Adrenal gland (tissue), 12 donors: ENCODE data around the gene CDCA4. TPM values are rescaled to one million over a fixed set of nuclear protein-coding genes. Genes with fewer than 3 reads are reported as not detected.

Experiments used
- DNase-seq, 7 donors: peaks; one replicate each; pipeline ENCODE4 v3.0.0-alpha.2; 2019 to 2020
- H3K27ac ChIP-seq, 5 donors: fragments of 200-600 bp; sonication (generic) in 4 of 5; 1 replicate in 3 of 5; 2 replicates in 2 of 5; pipeline versions ENCODE4 v1.5.1 to v1.8.0; 2016 to 2020; ENCODE audit warnings: mild to moderate bottlenecking in 1 of 5
- H3K27me3 ChIP-seq: fragments of 200-600 bp; 2 replicates; pipeline ENCODE4 v1.8.0; 2021
- H3K36me3 ChIP-seq, 2 donors: fragments of 200-600 bp; replicated peaks in 1 of 2; 1 replicate in 1 of 2; 2 replicates in 1 of 2; pipeline versions ENCODE4 v1.5.1 to v1.8.0; 2018 to 2022
- H3K4me1 ChIP-seq, 2 donors: fragments of 200-600 bp; replicated peaks in 1 of 2; 1 replicate in 1 of 2; 2 replicates in 1 of 2; pipeline versions ENCODE4 v1.5.1 to v1.8.0; 2018 to 2021
- H3K4me3 ChIP-seq, 4 donors: fragments of 200-600 bp; sonication (generic) in 3 of 4; one replicate each; pipeline ENCODE4 v1.5.1; 2016 to 2018
- H3K9me3 ChIP-seq, 3 donors: fragments of 200-600 bp; sonication (generic) in 1 of 3; replicated peaks in 1 of 3; 1 replicate in 2 of 3; 2 replicates in 1 of 3; pipeline versions ENCODE4 v1.5.1 to v1.8.0; 2016 to 2021
- POLR2A ChIP-seq, 2 donors: fragments of 450-650 bp; IDR thresholded peaks; one replicate each; pipeline ENCODE4 v1.6.1; 2017; ENCODE audit warnings: antibody characterized with exemption in 2 of 2, mild to moderate bottlenecking in 2 of 2, moderate library complexity in 1 of 2
- WGBS, 4 donors: extraction: QIAGEN DNeasy Blood & Tissue Kit in 2 of 4; methylation state at CpG; one replicate each; pipeline versions ENCODE4 v1.1.5 to v1.1.7; 2013 to 2017; 5-methylcytosine and 5-hydroxymethylcytosine counted together
- intact Hi-C, 2 donors: fragments of 100-400 bp; cut with DNase I; formaldehyde crosslinking; loops; one replicate each; pipeline versions ENCODE4 v1.14.1 to v1.15.0; 2022 to 2023
- polyA plus RNA-seq, 3 donors: library from polyadenylated mRNA; stranded (reverse); fragments of 200-250 nt in 2 of 3; fragments of 350-450 nt in 1 of 3; fragmentation: Illumina TruSeq in 1 of 3; extraction: RNeasy Lipid Tissue Mini Kit (QIAGEN cat#74804) in 1 of 3; gene quantifications; one replicate each; pipeline ENCODE4 v1.2.3, GENCODE V29; 2013 to 2014
- total RNA-seq, 9 donors: library from RNA; depleted of rRNA in 4 of 9; stranded (reverse); fragments of >200 nt in 4 of 9; fragments of 120-200 nt in 1 of 9; fragmentation: NEBNext Ultra II Directional in 1 of 9; extraction: Animal tissue kit (Norgen Biotek cat#: 25700) in 1 of 9; gene quantifications; one replicate each; pipeline versions ENCODE4 v1.1.0 to v1.2.4, GENCODE V29; 2013 to 2023
- TF ChIP-seq, protein P1 (sequence below), 6 experiments: fragments of 450-650 bp in 4 of 6; fragments of 200-600 bp in 2 of 6; sonication (generic) in 1 of 6; IDR thresholded peaks; 1 replicate in 5 of 6; 2 replicates in 1 of 6; pipeline versions ENCODE4 v1.5.1 to v1.8.0; 2016 to 2021; ENCODE audit warnings: antibody characterized with exemption in 6 of 6, mild to moderate bottlenecking in 2 of 6, moderate library complexity in 1 of 6
- donor health status: healthy with polysubstance abuse.
- donor health status: Bipolar disorder and iron deficiency.
- donor health status: DM: yes; HTN: yes; CAD: no.
- donor health status: DM: no; HTN: no; CAD: no.
- donor health status: DM: no; HTN: no; CAD: no.
- donor health status: DM: yes; HTN: yes; CAD: no.

CDCA4 gene
- total and polyA plus RNA-seq, 12 donors, result 0.66 to 10.5 (median 4.1) TPM

DNA sequence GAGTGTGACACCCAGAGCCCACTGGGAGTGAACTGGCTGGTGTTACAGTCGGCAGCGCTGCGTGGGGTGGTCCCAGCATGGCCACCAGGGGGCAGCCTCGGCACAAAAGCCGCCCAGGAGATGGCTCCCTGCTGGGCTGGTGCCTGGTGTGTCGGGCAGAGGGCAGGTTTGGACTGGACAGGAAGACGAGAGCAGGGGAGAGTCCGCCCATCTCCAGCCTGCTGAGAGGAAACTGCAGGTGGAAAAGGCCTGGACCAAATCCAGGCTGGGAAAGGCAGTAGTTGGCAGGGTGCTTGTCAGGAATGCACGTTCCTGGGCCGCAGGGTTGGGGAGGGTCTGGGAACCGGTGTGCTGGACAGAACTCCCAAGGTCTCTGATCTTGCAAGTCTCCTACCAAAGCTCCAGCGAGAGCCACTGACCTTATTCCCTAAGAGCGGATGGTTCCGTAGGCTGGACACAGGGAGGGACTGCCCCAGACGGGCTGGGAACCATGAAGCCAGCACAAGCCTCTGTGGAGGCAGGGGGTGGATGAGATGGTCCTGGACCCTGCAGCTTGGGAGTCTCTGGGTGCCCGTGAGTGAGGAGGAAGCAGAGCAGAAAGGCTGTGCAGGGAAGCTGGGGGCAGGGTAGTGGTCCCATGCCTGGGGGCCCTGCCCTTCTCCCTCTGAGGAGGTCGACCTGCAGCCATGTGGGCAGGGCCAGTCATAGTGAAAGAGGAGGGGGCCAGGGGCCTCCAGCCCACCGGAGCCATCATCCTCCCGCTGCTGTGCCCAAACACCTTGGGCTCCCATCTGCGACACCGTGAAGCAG is 44.5 kb downstream of the CDCA4 start:
- no peaks in the 10 kb centered on the region for H3K27me3 ChIP-seq
- no peaks in the 10 kb centered on the region for H3K36me3 ChIP-seq
- peak; percentile 86 to 94 (median 90) for DNase-seq
- no peak overlapping the region for H3K4me3 ChIP-seq
- TF ChIP-seq, protein P1, sequence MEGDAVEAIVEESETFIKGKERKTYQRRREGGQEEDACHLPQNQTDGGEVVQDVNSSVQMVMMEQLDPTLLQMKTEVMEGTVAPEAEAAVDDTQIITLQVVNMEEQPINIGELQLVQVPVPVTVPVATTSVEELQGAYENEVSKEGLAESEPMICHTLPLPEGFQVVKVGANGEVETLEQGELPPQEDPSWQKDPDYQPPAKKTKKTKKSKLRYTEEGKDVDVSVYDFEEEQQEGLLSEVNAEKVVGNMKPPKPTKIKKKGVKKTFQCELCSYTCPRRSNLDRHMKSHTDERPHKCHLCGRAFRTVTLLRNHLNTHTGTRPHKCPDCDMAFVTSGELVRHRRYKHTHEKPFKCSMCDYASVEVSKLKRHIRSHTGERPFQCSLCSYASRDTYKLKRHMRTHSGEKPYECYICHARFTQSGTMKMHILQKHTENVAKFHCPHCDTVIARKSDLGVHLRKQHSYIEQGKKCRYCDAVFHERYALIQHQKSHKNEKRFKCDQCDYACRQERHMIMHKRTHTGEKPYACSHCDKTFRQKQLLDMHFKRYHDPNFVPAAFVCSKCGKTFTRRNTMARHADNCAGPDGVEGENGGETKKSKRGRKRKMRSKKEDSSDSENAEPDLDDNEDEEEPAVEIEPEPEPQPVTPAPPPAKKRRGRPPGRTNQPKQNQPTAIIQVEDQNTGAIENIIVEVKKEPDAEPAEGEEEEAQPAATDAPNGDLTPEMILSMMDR (IDR thresholded peaks at IDR 0.05), result peak; percentile 93 to 98 (median 96)
- TF ChIP-seq POLR2A (IDR thresholded peaks at IDR 0.05), result no peak
- no peaks in the 10 kb centered on the region for H3K9me3 ChIP-seq
- intact Hi-C loops, result loop anchor here (2.0 to 5.0 kb wide), 2 partner anchors 70 to 71 kb away; no protein-coding TSS in a partner anchor
- WGBS, 4 donors, result 31 to 49% (median 32%) methylated on average over 10 to 21 of the region's 21 CpGs
- no peak overlapping the region for H3K27ac ChIP-seq
- peaks cover 20 to 41% of the 10 kb centered on the region in 2 donors for H3K4me1 ChIP-seq

DNA sequence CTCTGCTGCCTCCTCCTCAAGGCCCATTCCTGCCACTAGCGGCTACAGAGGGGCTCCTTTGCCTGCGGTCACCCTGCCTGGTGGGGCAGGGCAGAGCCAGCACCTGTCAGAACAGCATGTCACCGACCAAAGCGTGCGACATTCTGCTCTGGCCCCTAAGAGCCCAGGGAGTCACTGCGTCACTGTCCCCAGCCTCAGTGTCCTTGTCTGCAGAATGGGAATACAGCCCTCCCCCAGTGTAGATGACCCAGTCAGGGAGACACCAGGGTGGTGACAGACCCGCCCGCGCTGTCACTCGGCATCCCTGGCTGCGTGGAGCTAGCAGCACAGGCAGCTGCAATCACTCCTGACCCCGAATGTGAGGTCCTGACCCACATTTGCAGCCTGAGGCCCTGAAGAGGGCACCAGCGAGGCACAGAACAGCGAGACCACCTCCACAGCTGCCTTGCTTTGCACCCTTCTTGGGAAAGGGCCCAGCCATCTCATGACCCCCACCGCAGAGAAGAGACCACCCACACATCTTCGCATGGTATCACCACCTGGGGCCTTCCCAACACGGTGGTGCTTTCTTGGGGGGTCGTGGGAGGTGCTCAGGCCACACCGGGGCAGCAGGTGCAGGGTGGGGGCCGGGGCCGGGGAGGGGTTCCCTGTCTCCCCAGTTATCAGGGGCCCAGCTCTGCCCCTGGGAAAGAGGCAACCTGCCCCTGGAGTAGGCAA is 45.2 kb downstream of the CDCA4 start:
- no peak overlapping the region for H3K4me3 ChIP-seq
- intact Hi-C loops, result loop anchor here (2.0 to 5.0 kb wide), 2 partner anchors 71 to 72 kb away; no protein-coding TSS in a partner anchor
- H3K36me3 ChIP-seq, result no peaks in the 10 kb centered on the region
- DNase-seq, result peak in 1 of 7 donors; percentile 22
- 39 to 53% (median 49%) methylated on average over 11 to 21 of the region's 21 CpGs for WGBS, 4 donors
- no peak overlapping the region for H3K27ac ChIP-seq
- no peaks in the 10 kb centered on the region for H3K27me3 ChIP-seq
- TF ChIP-seq POLR2A (IDR thresholded peaks at IDR 0.05), result no peak
- TF ChIP-seq, protein P1 (IDR thresholded peaks at IDR 0.05), result no peak
- H3K4me1 ChIP-seq, result peaks cover 20 to 41% of the 10 kb centered on the region in 2 donors
- H3K9me3 ChIP-seq, result no peaks in the 10 kb centered on the region

DNA sequence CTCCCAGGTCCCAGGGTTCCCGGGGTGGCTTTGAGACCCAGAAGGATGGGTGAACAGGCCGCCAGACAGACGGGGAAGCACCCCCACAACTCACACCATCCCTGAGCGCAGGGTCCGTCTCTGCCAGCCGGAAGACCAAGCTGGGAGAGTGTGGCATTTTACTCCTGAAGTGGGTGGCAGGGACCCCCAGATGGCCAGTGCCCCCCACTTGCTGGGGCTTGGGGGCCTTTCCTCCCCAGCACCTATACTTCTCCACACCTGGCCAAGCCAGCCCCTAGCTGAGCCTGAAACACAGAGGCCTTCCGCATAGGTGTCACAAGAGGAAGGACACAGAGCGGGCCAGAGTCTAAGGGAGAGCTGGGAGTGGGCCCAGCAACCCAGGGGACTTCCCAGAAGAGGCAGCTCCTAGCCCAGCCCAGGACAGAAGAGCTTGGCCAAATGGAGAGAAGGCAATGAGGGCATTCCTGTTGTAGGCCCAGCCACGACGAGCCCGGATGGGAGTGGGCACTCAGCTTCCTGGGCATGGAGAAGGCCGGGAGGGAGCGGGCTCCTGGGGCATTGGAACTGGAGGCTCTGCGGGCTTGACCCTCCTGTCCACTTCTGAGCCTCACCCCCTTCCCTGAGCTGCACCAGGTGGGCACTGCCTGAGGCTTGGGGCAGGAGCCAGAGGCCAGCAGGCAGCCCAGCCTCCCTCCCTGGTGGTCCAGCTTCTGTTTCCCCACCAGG is 46.1 kb downstream of the CDCA4 start:
- intact Hi-C loops, result loop anchor here (5.0 kb wide), 2 partner anchors 43 to 72 kb away; no protein-coding TSS in a partner anchor
- DNase-seq, result no peak
- no peak overlapping the region for H3K27ac ChIP-seq
- no peak overlapping the region for H3K4me3 ChIP-seq
- H3K4me1 ChIP-seq, result peaks cover 20 to 37% of the 10 kb centered on the region in 2 donors
- no peaks in the 10 kb centered on the region for H3K36me3 ChIP-seq
- H3K27me3 ChIP-seq, result no peaks in the 10 kb centered on the region
- 91 to 97% (median 93%) methylated on average over 7 to 14 of the region's 14 CpGs for WGBS, 4 donors
- TF ChIP-seq, protein P1 (IDR thresholded peaks at IDR 0.05), result no peak
- TF ChIP-seq POLR2A (IDR thresholded peaks at IDR 0.05), result no peak
- no peaks in the 10 kb centered on the region for H3K9me3 ChIP-seq
